Mesenchymal stem cell (in vitro differentiated cells and primary cell): ENCODE results near the gene GUCA2B.

Experiments used
- DNase-seq: peaks from one replicate; pipeline ENCODE4 v3.0.0-alpha.2; 2013
- H2AFZ ChIP-seq: one replicate; pipeline ENCODE4 v1.6.1; 2013; ENCODE audit warnings: low read depth, mild to moderate bottlenecking, control low read depth, inconsistent platforms, low read length, moderate library complexity
- H2AK5ac ChIP-seq: 2 replicates; pipeline ENCODE4 v1.6.1; 2013; ENCODE audit warnings: low read length, moderate library complexity, mild to moderate bottlenecking, inconsistent platforms; ENCODE audit not compliant: severe bottlenecking
- H2BK120ac ChIP-seq: one replicate; pipeline ENCODE4 v1.6.1; 2013; ENCODE audit warnings: low read depth, mild to moderate bottlenecking, inconsistent platforms, low read length, moderate library complexity
- H2BK12ac ChIP-seq, 2 experiments: one replicate each; pipeline ENCODE4 v1.6.1; 2013; ENCODE audit warnings: inconsistent platforms in 2 of 2, low read length in 2 of 2, mild to moderate bottlenecking in 2 of 2, moderate library complexity in 2 of 2, control low read depth in 1 of 2
- H2BK15ac ChIP-seq: one replicate; pipeline ENCODE4 v1.6.1; 2013; ENCODE audit warnings: mild to moderate bottlenecking, low read depth, inconsistent platforms; ENCODE audit not compliant: poor library complexity, severe bottlenecking
- H2BK5ac ChIP-seq: 2 replicates; pipeline ENCODE4 v1.6.1; 2013; ENCODE audit warnings: low read depth, mild to moderate bottlenecking, low read length, control low read depth, inconsistent platforms; ENCODE audit not compliant: poor library complexity, severe bottlenecking
- H3K14ac ChIP-seq, 2 experiments: one replicate each; pipeline ENCODE4 v1.6.1; 2013; ENCODE audit warnings: inconsistent platforms in 2 of 2, low read length in 2 of 2, control low read depth in 1 of 2, mild to moderate bottlenecking in 1 of 2, moderate library complexity in 1 of 2
- H3K18ac ChIP-seq, 2 experiments: one replicate each; pipeline ENCODE4 v1.6.1; 2013; ENCODE audit warnings: inconsistent platforms in 2 of 2, low read length in 2 of 2, control low read depth in 1 of 2, low read depth in 1 of 2, mild to moderate bottlenecking in 1 of 2
- H3K23ac ChIP-seq, 2 experiments: one replicate each; pipeline ENCODE4 v1.6.1; 2013; ENCODE audit warnings: inconsistent platforms in 2 of 2, low read length in 2 of 2, mild to moderate bottlenecking in 2 of 2, moderate library complexity in 2 of 2, control low read depth in 1 of 2
- H3K27ac ChIP-seq: 2 replicates; pipeline ENCODE4 v1.5.1; 2013; ENCODE audit warnings: mild to moderate bottlenecking, moderate library complexity, low read length, control low read depth, inconsistent platforms; ENCODE audit not compliant: poor library complexity, severe bottlenecking
- H3K27me3 ChIP-seq, 2 experiments: 2 replicates each; pipeline versions ENCODE4 v1.6.1 to v1.7.0; 2013; ENCODE audit warnings: low read length in 2 of 2, mild to moderate bottlenecking in 2 of 2, moderate library complexity in 2 of 2, control low read depth in 1 of 2, inconsistent platforms in 1 of 2; ENCODE audit not compliant: control insufficient read depth in 1 of 2, insufficient read depth in 1 of 2
- H3K36me3 ChIP-seq, 2 experiments: 2 replicates each; pipeline versions ENCODE4 v1.6.1 to v1.7.0; 2013; ENCODE audit warnings: low read length in 2 of 2, control low read depth in 1 of 2, inconsistent platforms in 1 of 2, low read depth in 1 of 2, mild to moderate bottlenecking in 1 of 2; ENCODE audit not compliant: insufficient read depth in 2 of 2, control insufficient read depth in 1 of 2
- H3K4ac ChIP-seq, 2 experiments: one replicate each; pipeline ENCODE4 v1.6.1; 2013; ENCODE audit warnings: inconsistent platforms in 2 of 2, low read length in 2 of 2, mild to moderate bottlenecking in 2 of 2, moderate library complexity in 2 of 2, control low read depth in 1 of 2, low read depth in 1 of 2
- H3K4me1 ChIP-seq: 2 replicates; pipeline ENCODE4 v1.6.1; 2013; ENCODE audit warnings: low read depth, low read length, control low read depth; ENCODE audit not compliant: control insufficient read depth, insufficient read depth
- H3K4me2 ChIP-seq: 2 replicates; pipeline ENCODE4 v1.6.1; 2013; ENCODE audit warnings: low read length, mild to moderate bottlenecking, inconsistent platforms; ENCODE audit not compliant: poor library complexity, severe bottlenecking
- H3K4me3 ChIP-seq, 2 experiments: 2 replicates each; pipeline versions ENCODE4 v1.5.1 to v1.7.0; 2013; ENCODE audit warnings: low read length in 2 of 2, mild to moderate bottlenecking in 2 of 2, control low read depth in 1 of 2, low read depth in 1 of 2; ENCODE audit not compliant: insufficient read depth in 1 of 2
- H3K79me1 ChIP-seq: replicated peaks from 2 replicates; pipeline ENCODE4 v1.6.1; 2013; ENCODE audit warnings: mild to moderate bottlenecking, control low read depth, low read length, inconsistent platforms; ENCODE audit not compliant: poor library complexity, severe bottlenecking
- H3K9ac ChIP-seq: 2 replicates; pipeline ENCODE4 v1.7.0; 2013; ENCODE audit warnings: mild to moderate bottlenecking, low read length, moderate library complexity
- H3K9me3 ChIP-seq: 2 replicates; pipeline ENCODE4 v1.7.0; 2013; ENCODE audit warnings: mild to moderate bottlenecking, low read length; ENCODE audit not compliant: control insufficient read depth
- H4K8ac ChIP-seq: one replicate; pipeline ENCODE4 v1.6.1; 2013; ENCODE audit warnings: inconsistent platforms, mild to moderate bottlenecking, low read length, moderate library complexity
- H4K91ac ChIP-seq: one replicate; pipeline ENCODE4 v1.6.1; 2013; ENCODE audit warnings: mild to moderate bottlenecking, low read length, inconsistent platforms
- WGBS: methylation state at CpG from one replicate; pipeline ENCODE4 v1.1.7; 2013; ENCODE audit warnings: mixed read lengths; 5-methylcytosine and 5-hydroxymethylcytosine counted together

The GUCA2B gene

GRCh38 chr1:42165511-42166210 lies 12.5 kb downstream of the GUCA2B start:
- Histone ChIP-seq H2BK5ac (no peak overlapping the region), H3K27me3 (peaks cover 2 to 31% of the 10 kb centered on the region in 2 experiments), H3K36me3 (no peaks in the 10 kb centered on the region), H2AFZ (no peak overlapping the region), H3K27ac (no peak overlapping the region), H2AK5ac (no peak overlapping the region), H3K9ac (no peak overlapping the region), H3K14ac (no peak overlapping the region), H4K8ac (no peak overlapping the region), H3K79me1 (no peaks in the 10 kb centered on the region), H2BK120ac (no peak overlapping the region), H2BK15ac (no peak overlapping the region), H3K4me2 (no peak overlapping the region), H2BK12ac (no peak overlapping the region), H3K4ac (no peak overlapping the region), H3K4me1 (peaks cover 13% of the 10 kb centered on the region), H3K9me3 (peaks cover 11% of the 10 kb centered on the region), H3K4me3 (no peak overlapping the region), H3K23ac (no peak overlapping the region), H3K18ac (no peak overlapping the region), H4K91ac (no peak overlapping the region)
- peak; percentile 18 for DNase-seq
- 58% methylated on average over 12 of the region's 12 CpGs for WGBS

- no peaks in the 10 kb centered on the region for H3K79me1 ChIP-seq
- H3K4me2 ChIP-seq, result no peak overlapping the region
- H2AK5ac ChIP-seq, result no peak overlapping the region
- H4K91ac ChIP-seq, result no peak overlapping the region
- no peak overlapping the region for H3K27ac ChIP-seq
- no peak overlapping the region for H2BK5ac ChIP-seq
- WGBS, result 90% methylated on average over 21 of the region's 21 CpGs
- H4K8ac ChIP-seq, result no peak overlapping the region
- H3K23ac ChIP-seq, result no peak overlapping the region
- H2BK15ac ChIP-seq, result no peak overlapping the region
- peaks cover 5 to 26% of the 10 kb centered on the region in 2 experiments for H3K27me3 ChIP-seq
- peaks cover 0 to 7% of the 10 kb centered on the region in 2 experiments for H3K36me3 ChIP-seq
- H3K9ac ChIP-seq, result no peak overlapping the region
- H3K14ac ChIP-seq, result no peak overlapping the region
- no peak for DNase-seq
- H2BK120ac ChIP-seq, result no peak overlapping the region
- H2BK12ac ChIP-seq, result no peak overlapping the region
- H3K4me3 ChIP-seq, result no peak overlapping the region
- no peak overlapping the region for H2AFZ ChIP-seq
- no peak overlapping the region for H3K4ac ChIP-seq
- H3K9me3 ChIP-seq, result no peaks in the 10 kb centered on the region
- H3K18ac ChIP-seq, result no peak overlapping the region
- H3K4me1 ChIP-seq, result peaks cover 18% of the 10 kb centered on the region
These were observed 14.6 kb downstream of the GUCA2B start for GRCh38 chr1:42167611-42168390.

GRCh38 chr1:42168391-42168670 lies 15.1 kb downstream of the GUCA2B start:
- Histone ChIP-seq H3K4me2 (no peak overlapping the region), H3K9me3 (no peaks in the 10 kb centered on the region), H3K14ac (no peak overlapping the region), H3K27ac (no peak overlapping the region), H3K4me3 (no peak overlapping the region), H2AK5ac (no peak overlapping the region), H3K4ac (no peak overlapping the region), H3K9ac (no peak overlapping the region), H2BK15ac (no peak overlapping the region), H2BK12ac (no peak overlapping the region), H2AFZ (no peak overlapping the region), H3K27me3 (peaks cover 5 to 21% of the 10 kb centered on the region in 2 experiments), H3K4me1 (peaks cover 20% of the 10 kb centered on the region), H2BK120ac (no peak overlapping the region), H2BK5ac (no peak overlapping the region), H3K23ac (no peak overlapping the region), H3K36me3 (peaks cover 0 to 10% of the 10 kb centered on the region in 2 experiments), H3K18ac (no peak overlapping the region), H4K8ac (no peak overlapping the region), H3K79me1 (no peaks in the 10 kb centered on the region), H4K91ac (no peak overlapping the region)
- no peak for DNase-seq
- 62% methylated on average over 1 of the region's 1 CpG for WGBS

GRCh38 chr1:42168763-42169162 lies 15.6 kb downstream of the GUCA2B start:
- Histone ChIP-seq H3K79me1 (no peaks in the 10 kb centered on the region), H4K91ac (no peak overlapping the region), H3K18ac (no peak overlapping the region), H3K9me3 (no peaks in the 10 kb centered on the region), H3K4me1 (peaks cover 20% of the 10 kb centered on the region), H2AFZ (no peak overlapping the region), H3K14ac (no peak overlapping the region), H2BK120ac (no peak overlapping the region), H2BK15ac (no peak overlapping the region), H2BK12ac (no peak overlapping the region), H3K9ac (no peak overlapping the region), H3K23ac (no peak overlapping the region), H3K4ac (no peak overlapping the region), H4K8ac (no peak overlapping the region), H2BK5ac (no peak overlapping the region), H3K27ac (no peak overlapping the region), H3K36me3 (peaks cover 0 to 10% of the 10 kb centered on the region in 2 experiments), H2AK5ac (no peak overlapping the region), H3K4me3 (no peak overlapping the region), H3K4me2 (no peak overlapping the region), H3K27me3 (peaks cover 5 to 17% of the 10 kb centered on the region in 2 experiments)
- WGBS, result 93% methylated on average over 3 of the region's 3 CpGs
- DNase-seq, result no peak
